Activated CD4-positive, alpha-beta T cell treated with anti-CD3 and anti-CD28 coated beads, Interleukin-2, amount 10 ng/mL, durations not matched to agents 24 days and 14 days (primary cell): Measurements from ENCODE around the gene MAOB. TPM values are rescaled to one million over a fixed set of nuclear protein-coding genes. Genes with fewer than 3 reads are reported as not detected.
"Not testable (repeated sequence)": the region's sequence is repeated elsewhere in the genome, so short reads cannot be mapped to it uniquely, and the experiment has no call there.

ENCODE experiments used
- DNase-seq: peaks from one replicate; pipeline ENCODE4 v3.0.0; 2022
- H3K27ac Mint-ChIP-seq: one replicate; pipeline ENCODE4 v1.8.0; 2022; ENCODE audit warnings: mild to moderate bottlenecking, mixed read lengths
- H3K27me3 Mint-ChIP-seq: one replicate; pipeline ENCODE4 v1.8.0; 2022; ENCODE audit warnings: mixed read lengths
- H3K36me3 Mint-ChIP-seq: one replicate; pipeline ENCODE4 v1.8.0; 2022; ENCODE audit warnings: low read depth, mild to moderate bottlenecking, mixed read lengths
- H3K4me1 Mint-ChIP-seq: one replicate; pipeline ENCODE4 v1.8.0; 2021; ENCODE audit warnings: mixed read lengths
- H3K4me3 Mint-ChIP-seq: one replicate; pipeline ENCODE4 v1.8.0; 2022; ENCODE audit warnings: mild to moderate bottlenecking, moderate library complexity, mixed read lengths
- H3K9me3 Mint-ChIP-seq: one replicate; pipeline ENCODE4 v1.8.0; 2021; ENCODE audit warnings: mixed read lengths
- intact Hi-C: fragments of 100-400 bp; cut with micrococcal nuclease; formaldehyde crosslinking; loops from one replicate; pipeline ENCODE4 v1.15.1; 2023
- total RNA-seq: library from RNA; stranded (reverse); gene quantifications from 2 replicates; pipeline ENCODE4 v1.2.3, GENCODE V29; 2022

The MAOB gene
- not detected in 2 replicates for total RNA-seq

- DNase-seq: peak; percentile 56
These were observed at the start of gene MAOB for GRCh38 chrX:43882294-43882681. TSS of gene MAOB (minus strand) at chrX:43882450. CDS start at chrX:43882299, 151 bp downstream.

GRCh38 chrX:43922032-43922431 lies 39.8 kb upstream of the MAOB start:
- DNase-seq, H3K4me3 Mint-ChIP-seq, intact Hi-C loops, H3K9me3 Mint-ChIP-seq, H3K36me3 Mint-ChIP-seq, H3K4me1 Mint-ChIP-seq, H3K27ac Mint-ChIP-seq, H3K27me3 Mint-ChIP-seq: not testable (repeated sequence)

More at GRCh38 chrX:43882294-43882681, at the start of gene MAOB:
- Mint-ChIP-seq H3K27me3 (peaks cover 6% of the 10 kb centered on the region), H3K4me3 (no peak within 1 kb of the TSS), H3K27ac (no peak within 1 kb of the TSS), H3K9me3 (no peaks in the 10 kb centered on the region), H3K36me3 (no peaks in the 10 kb centered on the region), H3K4me1 (no peaks in the 10 kb centered on the region)
- intact Hi-C loops: no loop called here

- DNase-seq, H3K9me3 Mint-ChIP-seq, H3K27ac Mint-ChIP-seq, H3K4me1 Mint-ChIP-seq, H3K4me3 Mint-ChIP-seq, intact Hi-C loops, H3K27me3 Mint-ChIP-seq, H3K36me3 Mint-ChIP-seq: not testable (repeated sequence)
These were observed 28.5 kb upstream of the MAOB start for GRCh38 chrX:43910772-43911171.

GRCh38 chrX:43910012-43910411 lies 27.8 kb upstream of the MAOB start:
- intact Hi-C loops: no loop called here
- DNase-seq: no peak
- no peaks in the 10 kb centered on the region for H3K9me3 Mint-ChIP-seq
- no peak overlapping the region for H3K4me3 Mint-ChIP-seq
- H3K27me3 Mint-ChIP-seq: peaks cover 2% of the 10 kb centered on the region
- H3K36me3 Mint-ChIP-seq: no peaks in the 10 kb centered on the region
- H3K27ac Mint-ChIP-seq: no peak overlapping the region
- no peaks in the 10 kb centered on the region for H3K4me1 Mint-ChIP-seq

- Mint-ChIP-seq H3K36me3 (no peaks in the 10 kb centered on the region), H3K4me3 (no peak overlapping the region), H3K4me1 (no peaks in the 10 kb centered on the region), H3K9me3 (no peaks in the 10 kb centered on the region), H3K27me3 (peaks cover 2% of the 10 kb centered on the region), H3K27ac (no peak overlapping the region)
- no peak for DNase-seq
- intact Hi-C loops: no loop called here
These were observed 26.9 kb upstream of the MAOB start for GRCh38 chrX:43909141-43909540.

- Mint-ChIP-seq H3K4me1 (no peaks in the 10 kb centered on the region), H3K36me3 (no peaks in the 10 kb centered on the region), H3K9me3 (no peaks in the 10 kb centered on the region), H3K27ac (no peak overlapping the region), H3K4me3 (no peak overlapping the region), H3K27me3 (no peaks in the 10 kb centered on the region)
- DNase-seq: no peak
- intact Hi-C loops: no loop called here
These were observed 17.9 kb upstream of the MAOB start for GRCh38 chrX:43899878-43900815.

GRCh38 chrX:43898406-43899035 lies 16.3 kb upstream of the MAOB start:
- no peak overlapping the region for H3K27ac Mint-ChIP-seq
- DNase-seq: no peak
- no peaks in the 10 kb centered on the region for H3K9me3 Mint-ChIP-seq
- H3K4me3 Mint-ChIP-seq: no peak overlapping the region
- no peaks in the 10 kb centered on the region for H3K36me3 Mint-ChIP-seq
- H3K27me3 Mint-ChIP-seq: no peaks in the 10 kb centered on the region
- H3K4me1 Mint-ChIP-seq: no peaks in the 10 kb centered on the region
- intact Hi-C loops: no loop called here

GRCh38 chrX:43897290-43897689 lies 15.0 kb upstream of the MAOB start:
- no peaks in the 10 kb centered on the region for H3K27me3 Mint-ChIP-seq
- DNase-seq: no peak
- no peak overlapping the region for H3K4me3 Mint-ChIP-seq
- H3K36me3 Mint-ChIP-seq: no peaks in the 10 kb centered on the region
- H3K27ac Mint-ChIP-seq: no peak overlapping the region
- H3K9me3 Mint-ChIP-seq: no peaks in the 10 kb centered on the region
- H3K4me1 Mint-ChIP-seq: no peaks in the 10 kb centered on the region
- intact Hi-C loops: no loop called here

GRCh38 chrX:43892336-43892870 lies 10.2 kb upstream of the MAOB start:
- no peaks in the 10 kb centered on the region for H3K4me1 Mint-ChIP-seq
- no peaks in the 10 kb centered on the region for H3K27me3 Mint-ChIP-seq
- no peak overlapping the region for H3K4me3 Mint-ChIP-seq
- H3K9me3 Mint-ChIP-seq: no peaks in the 10 kb centered on the region
- no peak overlapping the region for H3K27ac Mint-ChIP-seq
- H3K36me3 Mint-ChIP-seq: no peaks in the 10 kb centered on the region
- no peak for DNase-seq
- intact Hi-C loops: no loop called here

- no peak overlapping the region for H3K27ac Mint-ChIP-seq
- H3K4me1 Mint-ChIP-seq: no peaks in the 10 kb centered on the region
- no peak for DNase-seq
- intact Hi-C loops: no loop called here
- no peaks in the 10 kb centered on the region for H3K36me3 Mint-ChIP-seq
- no peaks in the 10 kb centered on the region for H3K9me3 Mint-ChIP-seq
- H3K4me3 Mint-ChIP-seq: no peak overlapping the region
- peaks cover 6% of the 10 kb centered on the region for H3K27me3 Mint-ChIP-seq
These were observed 3.4 kb upstream of the MAOB start for GRCh38 chrX:43885617-43886016.

GRCh38 chrX:43881410-43882293 lies 598 bp downstream of the MAOB start:
- H3K27me3 Mint-ChIP-seq: peaks cover 6% of the 10 kb centered on the region
- H3K9me3 Mint-ChIP-seq: no peaks in the 10 kb centered on the region
- no peaks in the 10 kb centered on the region for H3K36me3 Mint-ChIP-seq
- intact Hi-C loops: no loop called here
- no peak for DNase-seq
- no peaks in the 10 kb centered on the region for H3K4me1 Mint-ChIP-seq
- no peak overlapping the region for H3K4me3 Mint-ChIP-seq
- H3K27ac Mint-ChIP-seq: no peak overlapping the region

GRCh38 chrX:43880425-43880824 lies 1.8 kb downstream of the MAOB start:
- Mint-ChIP-seq H3K27me3 (peaks cover 6% of the 10 kb centered on the region), H3K27ac (no peak overlapping the region), H3K9me3 (no peaks in the 10 kb centered on the region), H3K36me3 (no peaks in the 10 kb centered on the region), H3K4me3 (no peak overlapping the region), H3K4me1 (no peaks in the 10 kb centered on the region)
- DNase-seq: no peak
- intact Hi-C loops: no loop called here

- H3K36me3 Mint-ChIP-seq: no peaks in the 10 kb centered on the region
- H3K4me1 Mint-ChIP-seq: no peaks in the 10 kb centered on the region
- no peak overlapping the region for H3K27ac Mint-ChIP-seq
- no peak overlapping the region for H3K4me3 Mint-ChIP-seq
- peaks cover 6% of the 10 kb centered on the region for H3K27me3 Mint-ChIP-seq
- intact Hi-C loops: no loop called here
- H3K9me3 Mint-ChIP-seq: no peaks in the 10 kb centered on the region
- no peak for DNase-seq
These were observed 3.2 kb downstream of the MAOB start for GRCh38 chrX:43878906-43879526.
